Esophagus muscularis mucosa (tissue), 4 donors: ENCODE results near the gene SERTAD1.
"Not testable (repeated sequence)": the region's sequence is repeated elsewhere in the genome, so short reads cannot be mapped to it uniquely, and the experiment has no call there.

ENCODE experiments used
- EP300 ChIP-seq: sonication (generic); formaldehyde crosslinking; IDR thresholded peaks from one replicate; pipeline ENCODE4 v1.6.1; 2017; ENCODE audit warnings: antibody characterized with exemption
- POLR2A ChIP-seq: fragments of 450-650 bp; IDR thresholded peaks from one replicate; pipeline ENCODE4 v1.6.1; 2017; ENCODE audit warnings: antibody characterized with exemption, moderate library complexity, mild to moderate bottlenecking, low read depth
- POLR2AphosphoS5 ChIP-seq, 2 donors: sonication (generic); formaldehyde crosslinking; IDR thresholded peaks; one replicate each; pipeline ENCODE4 v1.6.1; 2017; ENCODE audit warnings: antibody characterized with exemption in 2 of 2
- TF ChIP-seq, protein P1 (sequence below), 3 experiments: fragments of 200-600 bp in 2 of 3; fragments of 450-650 bp in 1 of 3; sonication (generic) in 2 of 3; IDR thresholded peaks; one replicate each; pipeline ENCODE4 v1.5.1; 2017 to 2019; ENCODE audit warnings: antibody characterized with exemption in 3 of 3, mild to moderate bottlenecking in 2 of 3, moderate library complexity in 1 of 3

- TF ChIP-seq EP300; POLR2A; POLR2AphosphoS5 (IDR thresholded peaks at IDR 0.05): not testable (repeated sequence)
- TF ChIP-seq, protein P1, sequence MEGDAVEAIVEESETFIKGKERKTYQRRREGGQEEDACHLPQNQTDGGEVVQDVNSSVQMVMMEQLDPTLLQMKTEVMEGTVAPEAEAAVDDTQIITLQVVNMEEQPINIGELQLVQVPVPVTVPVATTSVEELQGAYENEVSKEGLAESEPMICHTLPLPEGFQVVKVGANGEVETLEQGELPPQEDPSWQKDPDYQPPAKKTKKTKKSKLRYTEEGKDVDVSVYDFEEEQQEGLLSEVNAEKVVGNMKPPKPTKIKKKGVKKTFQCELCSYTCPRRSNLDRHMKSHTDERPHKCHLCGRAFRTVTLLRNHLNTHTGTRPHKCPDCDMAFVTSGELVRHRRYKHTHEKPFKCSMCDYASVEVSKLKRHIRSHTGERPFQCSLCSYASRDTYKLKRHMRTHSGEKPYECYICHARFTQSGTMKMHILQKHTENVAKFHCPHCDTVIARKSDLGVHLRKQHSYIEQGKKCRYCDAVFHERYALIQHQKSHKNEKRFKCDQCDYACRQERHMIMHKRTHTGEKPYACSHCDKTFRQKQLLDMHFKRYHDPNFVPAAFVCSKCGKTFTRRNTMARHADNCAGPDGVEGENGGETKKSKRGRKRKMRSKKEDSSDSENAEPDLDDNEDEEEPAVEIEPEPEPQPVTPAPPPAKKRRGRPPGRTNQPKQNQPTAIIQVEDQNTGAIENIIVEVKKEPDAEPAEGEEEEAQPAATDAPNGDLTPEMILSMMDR (IDR thresholded peaks at IDR 0.05) = not testable (repeated sequence)
These were observed 2.4 kb upstream of the SERTAD1 start for GRCh38 chr19:40428197-40428596.
